Colonic mucosa (tissue), 4 donors: ENCODE measurements around the gene CORO1C. TPM values are rescaled to one million over a fixed set of nuclear protein-coding genes. Genes with fewer than 3 reads are reported as not detected.

Source experiments
- DNase-seq: peaks from one replicate; pipeline ENCODE4 v3.0.0-alpha.2; 2020
- H3K27ac ChIP-seq: fragments of 200-600 bp; one replicate; pipeline ENCODE4 v1.8.0; 2021
- H3K27me3 ChIP-seq: fragments of 200-600 bp; one replicate; pipeline ENCODE4 v1.8.0; 2021
- H3K36me3 ChIP-seq: fragments of 200-600 bp; one replicate; pipeline ENCODE4 v1.8.0; 2021
- H3K4me1 ChIP-seq: fragments of 200-600 bp; one replicate; pipeline ENCODE4 v1.8.0; 2021; ENCODE audit warnings: mild to moderate bottlenecking
- H3K4me3 ChIP-seq: fragments of 200-600 bp; one replicate; pipeline ENCODE4 v1.8.0; 2021
- H3K9ac ChIP-seq, 2 donors: one replicate each; pipeline ENCODE4 v1.7.0; 2013; ENCODE audit warnings: control low read depth in 2 of 2, low read depth in 2 of 2, low read length in 2 of 2
- H3K9me3 ChIP-seq: fragments of 200-600 bp; one replicate; pipeline ENCODE4 v1.8.0; 2021
- CTCF ChIP-seq: fragments of 200-600 bp; IDR thresholded peaks from one replicate; pipeline ENCODE4 v1.8.0; 2022; ENCODE audit warnings: antibody characterized with exemption, mild to moderate bottlenecking
- intact Hi-C: fragments of 100-400 bp; cut with DNase I; formaldehyde crosslinking; loops from one replicate; pipeline ENCODE4 v1.14.1; 2022
- total RNA-seq, 2 donors: library from RNA; stranded (reverse); fragmentation: NEBNext Ultra II Directional in 1 of 2; extraction: Animal tissue kit (Norgen Biotek cat#: 25700) in 1 of 2; gene quantifications; one replicate each; pipeline ENCODE4 v1.2.1, GENCODE V29; 2021
- donor health status: healthy.
- donor health status: DM: no; HTN: no; CAD: no.
- donor health status: DM: no; HTN: no; CAD: no.

Gene CORO1C
- total RNA-seq, 2 donors from 2014 or later: 112 to 166 TPM

- Histone ChIP-seq H3K36me3 (no peaks in the 10 kb centered on the region), H3K4me3 (no peak overlapping the region), H3K9ac (no peak overlapping the region), H3K27ac (no peak overlapping the region), H3K9me3 (no peaks in the 10 kb centered on the region), H3K4me1 (no peaks in the 10 kb centered on the region), H3K27me3 (no peaks in the 10 kb centered on the region)
- intact Hi-C loops: no loop called here
- TF ChIP-seq CTCF: no peak
- no peak for DNase-seq
These were observed 28.6 kb downstream of the CORO1C start for GRCh38 chr12:108702595-108703320.

- intact Hi-C loops: no loop called here
- H3K9ac ChIP-seq: no peak overlapping the region
These were observed 29.4 kb downstream of the CORO1C start for GRCh38 chr12:108701779-108702441.

GRCh38 chr12:108700833-108701541, 30.3 kb downstream of the CORO1C start:
- no peak overlapping the region for H3K27ac ChIP-seq
- no peak for TF ChIP-seq CTCF
- H3K4me1 ChIP-seq: no peaks in the 10 kb centered on the region
- no peaks in the 10 kb centered on the region for H3K27me3 ChIP-seq
- no peak overlapping the region for H3K4me3 ChIP-seq
- H3K9me3 ChIP-seq: no peaks in the 10 kb centered on the region
- no peak for DNase-seq
- intact Hi-C loops: no loop called here
- H3K36me3 ChIP-seq: no peaks in the 10 kb centered on the region
- peak overlapping the region in 1 of 2 donors; percentile 30 for H3K9ac ChIP-seq

More at GRCh38 chr12:108701779-108702441, 29.4 kb downstream of the CORO1C start:
- Histone ChIP-seq H3K27me3 (no peaks in the 10 kb centered on the region), H3K36me3 (no peaks in the 10 kb centered on the region), H3K4me1 (no peaks in the 10 kb centered on the region), H3K9me3 (no peaks in the 10 kb centered on the region), H3K4me3 (no peak overlapping the region), H3K27ac (no peak overlapping the region)
- no peak for TF ChIP-seq CTCF
- DNase-seq: no peak

- no peak overlapping the region for H3K9ac ChIP-seq
- no peaks in the 10 kb centered on the region for H3K27me3 ChIP-seq
- no peak for TF ChIP-seq CTCF
- no peaks in the 10 kb centered on the region for H3K36me3 ChIP-seq
- H3K9me3 ChIP-seq: no peaks in the 10 kb centered on the region
- no peak for DNase-seq
- H3K4me3 ChIP-seq: no peak overlapping the region
- H3K4me1 ChIP-seq: no peaks in the 10 kb centered on the region
- intact Hi-C loops: no loop called here
- no peak overlapping the region for H3K27ac ChIP-seq
These were observed 31.3 kb downstream of the CORO1C start for GRCh38 chr12:108699955-108700563.

GRCh38 chr12:108697905-108698304, 33.4 kb downstream of the CORO1C start:
- Histone ChIP-seq H3K4me1 (peaks cover 4% of the 10 kb centered on the region), H3K4me3 (no peak overlapping the region), H3K27me3 (no peaks in the 10 kb centered on the region), H3K9ac (no peak overlapping the region), H3K27ac (no peak overlapping the region), H3K36me3 (no peaks in the 10 kb centered on the region), H3K9me3 (no peaks in the 10 kb centered on the region)
- intact Hi-C loops: no loop called here
- no peak for DNase-seq
- TF ChIP-seq CTCF: no peak
